Measurements from ENCODE around the gene NAPEPLD. TPM values are rescaled to one million over a fixed set of nuclear protein-coding genes. Genes with fewer than 3 reads are reported as not detected.
"Not testable (repeated sequence)": the region's sequence is repeated elsewhere in the genome, so short reads cannot be mapped to it uniquely, and the experiment has no call there.

The NAPEPLD gene
- total RNA-seq, 1 donor from 2014 or later, result 13.3 TPM

GRCh38 chr7:103058122-103058521, 90.8 kb downstream of the NAPEPLD start:
- intact Hi-C loops (cut with DNase I), result no loop called here
- H3K4me3 ChIP-seq, result no peak overlapping the region
- ATAC-seq, result no peak
- TF ChIP-seq CTCF (IDR thresholded peaks at IDR 0.05), result no peak
- no peaks in the 10 kb centered on the region for H3K4me1 ChIP-seq
- no peaks in the 10 kb centered on the region for H3K27me3 ChIP-seq
- no peak for DNase-seq
- no peaks in the 10 kb centered on the region for H3K36me3 ChIP-seq
- no peak overlapping the region for H3K27ac ChIP-seq
- H3K9me3 ChIP-seq, result no peaks in the 10 kb centered on the region

- intact Hi-C loops (cut with DNase I); H3K27ac ChIP-seq; ATAC-seq; H3K9me3 ChIP-seq; H3K36me3 ChIP-seq; H3K4me3 ChIP-seq; H3K4me1 ChIP-seq; H3K27me3 ChIP-seq; DNase-seq: not testable (repeated sequence)
These were observed 92.9 kb downstream of the NAPEPLD start for GRCh38 chr7:103056006-103056405.

GRCh38 chr7:103051519-103051918, 97.4 kb downstream of the NAPEPLD start:
- Histone ChIP-seq H3K27ac (no peak overlapping the region), H3K9me3 (no peaks in the 10 kb centered on the region), H3K36me3 (no peaks in the 10 kb centered on the region), H3K27me3 (no peaks in the 10 kb centered on the region), H3K4me1 (no peaks in the 10 kb centered on the region), H3K4me3 (no peak overlapping the region)
- TF ChIP-seq CTCF (IDR thresholded peaks at IDR 0.05), result no peak
- ATAC-seq (no peak), DNase-seq (no peak)
- intact Hi-C loops (cut with DNase I), result no loop called here

Other genes with a start within 250 kb of the NAPEPLD start
- 0.58 TPM for gene LRRC17, start 236.1 kb downstream of the NAPEPLD start, total RNA-seq
- 3.0 TPM for gene FBXL13, start 74.3 kb downstream of the NAPEPLD start, total RNA-seq
- gene ARMC10, start 74.0 kb downstream of the NAPEPLD start, total RNA-seq, result 33.3 TPM
- gene PMPCB, start 148.3 kb upstream of the NAPEPLD start, total RNA-seq, result 43.6 TPM
- 19.5 TPM for gene DNAJC2, start 195.7 kb upstream of the NAPEPLD start, total RNA-seq
- gene PSMC2, start 198.5 kb upstream of the NAPEPLD start, total RNA-seq, result 97.6 TPM